ENCODE data around the gene HNF4A.

Gene HNF4A

DNA sequence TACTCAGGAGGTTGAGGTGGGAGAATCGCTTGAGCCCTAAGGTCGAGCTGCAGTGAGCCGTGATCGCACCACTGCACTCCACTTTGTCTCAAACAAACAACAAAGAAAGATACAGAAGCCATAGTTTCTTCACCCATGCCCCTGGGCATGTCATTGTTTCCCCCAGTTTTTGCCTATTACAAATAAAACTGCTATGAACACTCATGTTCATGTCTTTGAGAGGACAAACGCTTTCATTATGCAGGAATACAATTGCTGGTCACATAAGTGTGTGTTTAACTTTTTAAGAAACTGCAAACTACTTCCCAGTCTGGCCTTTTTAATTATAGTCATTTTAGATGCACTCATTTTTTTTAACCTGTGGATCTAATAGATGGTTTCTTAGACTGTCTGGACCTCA lies 108.0 kb downstream of the HNF4A start:
- no peak overlapping the region for H3K27ac ChIP-seq (ENCODE audit: extremely low read depth, low read depth, low read length)
- POLR2A ChIA-PET, result interaction anchor here (0.7 kb wide), 1 partner anchor 409 kb away, joined by 4 read pairs; no protein-coding TSS in a partner anchor
- no peaks in the 10 kb centered on the region for H3K36me3 ChIP-seq (ENCODE audit: control insufficient read depth in 2 of 2, insufficient read depth in 1 of 2, low read length in 2 of 2)
- TF ChIP-seq ZSCAN23 (tag by site-specific recombination; IDR thresholded peaks at IDR 0.05) (no peak), ZBTB17 (tag by site-specific recombination; IDR thresholded peaks at IDR 0.05) (no peak), ZNF2 (tag by site-specific recombination; IDR thresholded peaks at IDR 0.05) (no peak), ZNF624 (tag by site-specific recombination; IDR thresholded peaks at IDR 0.05) (no peak), ZFP37 (tag by site-specific recombination; IDR thresholded peaks at IDR 0.05) (no peak), ZNF140 (tag by site-specific recombination; IDR thresholded peaks at IDR 0.05) (no peak), ZFP3 (tag by site-specific recombination; IDR thresholded peaks at IDR 0.05; ENCODE audit: low read depth) (no peak)
- TF ChIP-seq, protein P1, sequence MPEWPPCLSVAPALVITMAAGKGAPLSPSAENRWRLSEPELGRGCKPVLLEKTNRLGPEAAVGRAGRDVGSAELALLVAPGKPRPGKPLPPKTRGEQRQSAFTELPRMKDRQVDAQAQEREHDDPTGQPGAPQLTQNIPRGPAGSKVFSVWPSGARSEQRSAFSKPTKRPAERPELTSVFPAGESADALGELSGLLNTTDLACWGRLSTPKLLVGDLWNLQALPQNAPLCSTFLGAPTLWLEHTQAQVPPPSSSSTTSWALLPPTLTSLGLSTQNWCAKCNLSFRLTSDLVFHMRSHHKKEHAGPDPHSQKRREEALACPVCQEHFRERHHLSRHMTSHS (tag by site-specific recombination; IDR thresholded peaks at IDR 0.05), result no peak
- TF ChIP-seq, protein P2, sequence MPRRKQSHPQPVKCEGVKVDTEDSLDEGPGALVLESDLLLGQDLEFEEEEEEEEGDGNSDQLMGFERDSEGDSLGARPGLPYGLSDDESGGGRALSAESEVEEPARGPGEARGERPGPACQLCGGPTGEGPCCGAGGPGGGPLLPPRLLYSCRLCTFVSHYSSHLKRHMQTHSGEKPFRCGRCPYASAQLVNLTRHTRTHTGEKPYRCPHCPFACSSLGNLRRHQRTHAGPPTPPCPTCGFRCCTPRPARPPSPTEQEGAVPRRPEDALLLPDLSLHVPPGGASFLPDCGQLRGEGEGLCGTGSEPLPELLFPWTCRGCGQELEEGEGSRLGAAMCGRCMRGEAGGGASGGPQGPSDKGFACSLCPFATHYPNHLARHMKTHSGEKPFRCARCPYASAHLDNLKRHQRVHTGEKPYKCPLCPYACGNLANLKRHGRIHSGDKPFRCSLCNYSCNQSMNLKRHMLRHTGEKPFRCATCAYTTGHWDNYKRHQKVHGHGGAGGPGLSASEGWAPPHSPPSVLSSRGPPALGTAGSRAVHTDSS (tag by site-specific recombination; IDR thresholded peaks at IDR 0.05), result no peak
- no peaks in the 10 kb centered on the region for H3K4me1 ChIP-seq (ENCODE audit: control insufficient read depth, insufficient read depth, low read length)
- CTCF ChIA-PET, result interaction anchor here (0.6 to 1.2 kb wide), 2 partner anchors 248 to 368 kb away, joined by 3 read pairs; no protein-coding TSS in a partner anchor
- H3K9me3 ChIP-seq (ENCODE audit: control insufficient read depth, insufficient read depth, low read depth, low read length), result no peaks in the 10 kb centered on the region
- H3K4me3 ChIP-seq (ENCODE audit: low read depth, low read length), result no peak overlapping the region

DNA sequence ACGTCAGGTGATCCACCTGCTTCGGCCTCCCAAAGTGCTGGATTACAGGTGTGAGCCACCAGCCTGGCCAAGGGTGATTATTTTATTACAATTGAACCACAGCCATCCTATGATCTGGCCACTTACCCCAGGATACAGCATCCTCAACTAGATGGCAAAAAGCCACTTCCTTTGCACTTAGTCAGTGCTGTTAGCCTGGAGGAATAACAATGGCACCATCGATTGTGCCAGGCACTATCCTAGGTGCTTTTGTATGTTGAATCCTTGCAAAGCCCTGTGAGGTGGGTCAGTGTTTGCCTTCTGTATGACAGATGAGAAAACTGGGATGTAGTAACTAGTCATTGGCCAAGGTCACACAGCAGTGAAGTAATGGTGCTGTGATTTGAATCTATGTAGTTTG lies 109.0 kb downstream of the HNF4A start:
- ChIA-PET CTCF (no interaction called here), POLR2A (no interaction called here)
- H3K36me3 ChIP-seq (ENCODE audit: control insufficient read depth in 2 of 2, insufficient read depth in 1 of 2, low read length in 2 of 2), result no peaks in the 10 kb centered on the region
- H3K27ac ChIP-seq (ENCODE audit: extremely low read depth, low read depth, low read length), result no peak overlapping the region
- H3K4me1 ChIP-seq (ENCODE audit: control insufficient read depth, insufficient read depth, low read length), result no peaks in the 10 kb centered on the region
- no peak overlapping the region for H3K4me3 ChIP-seq (ENCODE audit: low read depth, low read length)
- no peaks in the 10 kb centered on the region for H3K9me3 ChIP-seq (ENCODE audit: control insufficient read depth, insufficient read depth, low read depth, low read length)
- TF ChIP-seq, protein P3, sequence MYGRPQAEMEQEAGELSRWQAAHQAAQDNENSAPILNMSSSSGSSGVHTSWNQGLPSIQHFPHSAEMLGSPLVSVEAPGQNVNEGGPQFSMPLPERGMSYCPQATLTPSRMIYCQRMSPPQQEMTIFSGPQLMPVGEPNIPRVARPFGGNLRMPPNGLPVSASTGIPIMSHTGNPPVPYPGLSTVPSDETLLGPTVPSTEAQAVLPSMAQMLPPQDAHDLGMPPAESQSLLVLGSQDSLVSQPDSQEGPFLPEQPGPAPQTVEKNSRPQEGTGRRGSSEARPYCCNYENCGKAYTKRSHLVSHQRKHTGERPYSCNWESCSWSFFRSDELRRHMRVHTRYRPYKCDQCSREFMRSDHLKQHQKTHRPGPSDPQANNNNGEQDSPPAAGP (tag by site-specific recombination; IDR thresholded peaks at IDR 0.05), result no peak
- no peak for TF ChIP-seq ZBTB1 (tag by site-specific recombination; IDR thresholded peaks at IDR 0.05)
- TF ChIP-seq ZNF473 (tag by site-specific recombination; IDR thresholded peaks at IDR 0.05), result no peak
- TF ChIP-seq, protein P4, sequence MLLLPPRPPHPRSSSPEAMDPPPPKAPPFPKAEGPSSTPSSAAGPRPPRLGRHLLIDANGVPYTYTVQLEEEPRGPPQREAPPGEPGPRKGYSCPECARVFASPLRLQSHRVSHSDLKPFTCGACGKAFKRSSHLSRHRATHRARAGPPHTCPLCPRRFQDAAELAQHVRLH (tag by site-specific recombination; IDR thresholded peaks at IDR 0.05), result no peak
- no peak for TF ChIP-seq ZNF341 (tag by site-specific recombination; IDR thresholded peaks at IDR 0.05; ENCODE audit: low read depth)
- TF ChIP-seq ZNF404 (tag by site-specific recombination; IDR thresholded peaks at IDR 0.05), result no peak
- TF ChIP-seq ZNF394 (tag by site-specific recombination; IDR thresholded peaks at IDR 0.05; ENCODE audit: borderline replicate concordance), result no peak
- TF ChIP-seq ZNF140 (tag by site-specific recombination; IDR thresholded peaks at IDR 0.05), result no peak
- TF ChIP-seq, protein P5, sequence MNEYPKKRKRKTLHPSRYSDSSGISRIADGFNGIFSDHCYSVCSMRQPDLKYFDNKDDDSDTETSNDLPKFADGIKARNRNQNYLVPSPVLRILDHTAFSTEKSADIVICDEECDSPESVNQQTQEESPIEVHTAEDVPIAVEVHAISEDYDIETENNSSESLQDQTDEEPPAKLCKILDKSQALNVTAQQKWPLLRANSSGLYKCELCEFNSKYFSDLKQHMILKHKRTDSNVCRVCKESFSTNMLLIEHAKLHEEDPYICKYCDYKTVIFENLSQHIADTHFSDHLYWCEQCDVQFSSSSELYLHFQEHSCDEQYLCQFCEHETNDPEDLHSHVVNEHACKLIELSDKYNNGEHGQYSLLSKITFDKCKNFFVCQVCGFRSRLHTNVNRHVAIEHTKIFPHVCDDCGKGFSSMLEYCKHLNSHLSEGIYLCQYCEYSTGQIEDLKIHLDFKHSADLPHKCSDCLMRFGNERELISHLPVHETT (tag by site-specific recombination; IDR thresholded peaks at IDR 0.05), result no peak
- no peak for TF ChIP-seq ZNF501 (tag by site-specific recombination; IDR thresholded peaks at IDR 0.05)
- TF ChIP-seq ZNF423 (tag by site-specific recombination; IDR thresholded peaks at IDR 0.05), result no peak
- TF ChIP-seq ZNF549 (tag by site-specific recombination; IDR thresholded peaks at IDR 0.05), result no peak
